T-cell (primary cell): ENCODE results near the gene KIZ. TPM values are rescaled to one million over a fixed set of nuclear protein-coding genes. Genes with fewer than 3 reads are reported as not detected.
"Not testable (repeated sequence)": the region's sequence is repeated elsewhere in the genome, so short reads cannot be mapped to it uniquely, and the experiment has no call there.

Experiments
- ATAC-seq, 4 experiments: fragments of 200-7000 bp in 3 of 4; fragments of 150-1000 bp in 1 of 4; cut with Tn5 transposase; replicated peaks in 1 of 4; 1 replicate in 3 of 4; 2 replicates in 1 of 4; pipeline ENCODE4 v1.10.0; 2021; ENCODE audit warnings: moderate library complexity in 3 of 4, mild to moderate bottlenecking in 2 of 4, moderate number of reproducible peaks in 1 of 4
- CTCF ChIA-PET, 2 donors: fragments of 300-600 bp; sonication (Branson Sonifier 250); formaldehyde crosslinking; loops; one replicate each; lab custom pipeline; 2022; ENCODE audit warnings: antibody characterized with exemption in 2 of 2; lab: Charles Lee
- POLR2A ChIA-PET, 2 donors: fragments of 300-600 bp; sonication (Branson Sonifier 250); formaldehyde crosslinking; loops; one replicate each; lab custom pipeline; 2022; ENCODE audit warnings: antibody characterized with exemption in 2 of 2; lab: Charles Lee
- DNase-seq, 35 experiments: peaks; one replicate each; pipeline versions ENCODE4 v3.0.0 to v3.0.0-alpha.2; 2013 to 2023
- H3K27ac ChIP-seq: one replicate; pipeline ENCODE4 v1.5.1; 2013; ENCODE audit warnings: low read length
- H3K27me3 ChIP-seq, 2 experiments: replicated peaks in 1 of 2; 1 replicate in 1 of 2; 2 replicates in 1 of 2; pipeline versions ENCODE4 v1.6.1 to v1.7.0; 2013; ENCODE audit warnings: low read length in 1 of 2, mixed read lengths in 1 of 2; ENCODE audit not compliant: control insufficient read depth in 2 of 2, insufficient read depth in 2 of 2; ENCODE audit errors: extremely low read depth in 1 of 2
- H3K36me3 ChIP-seq, 2 donors: 1 replicate in 1 of 2; 2 replicates in 1 of 2; pipeline versions ENCODE4 v1.6.1 to v1.7.0; 2013; ENCODE audit warnings: low read length in 1 of 2; ENCODE audit not compliant: control insufficient read depth in 2 of 2, insufficient read depth in 1 of 2; ENCODE audit errors: extremely low read depth in 1 of 2
- H3K4me1 ChIP-seq, 2 experiments: 1 replicate in 1 of 2; 2 replicates in 1 of 2; pipeline versions ENCODE4 v1.6.1 to v1.7.0; 2013; ENCODE audit warnings: low read length in 2 of 2, mixed read lengths in 1 of 2; ENCODE audit not compliant: insufficient read depth in 2 of 2, control insufficient read depth in 1 of 2; ENCODE audit errors: extremely low read depth in 1 of 2
- H3K4me3 ChIP-seq, 2 donors: 1 replicate in 1 of 2; 2 replicates in 1 of 2; pipeline versions ENCODE4 v1.5.1 to v1.7.0; 2013; ENCODE audit warnings: mild to moderate bottlenecking in 2 of 2, low read length in 1 of 2, moderate library complexity in 1 of 2; ENCODE audit not compliant: control insufficient read depth in 1 of 2; ENCODE audit errors: extremely low read depth in 1 of 2
- H3K9me3 ChIP-seq: 2 replicates; pipeline ENCODE4 v1.7.0; 2013
- H3K27ac Mint-ChIP-seq, 2 donors: one replicate each; pipeline ENCODE4 v1.8.0; 2020 to 2021; ENCODE audit warnings: mild to moderate bottlenecking in 2 of 2, mixed read lengths in 2 of 2
- H3K27me3 Mint-ChIP-seq, 2 donors: one replicate each; pipeline ENCODE4 v1.8.0; 2021 to 2022; ENCODE audit warnings: mixed read lengths in 2 of 2
- H3K36me3 Mint-ChIP-seq: one replicate; pipeline ENCODE4 v1.8.0; 2021; ENCODE audit warnings: mixed read lengths
- H3K4me1 Mint-ChIP-seq, 3 donors: one replicate each; pipeline ENCODE4 v1.8.0; 2020 to 2022; ENCODE audit warnings: mixed read lengths in 3 of 3, mild to moderate bottlenecking in 1 of 3
- H3K4me3 Mint-ChIP-seq, 3 donors: one replicate each; pipeline ENCODE4 v1.8.0; 2020 to 2022; ENCODE audit warnings: mild to moderate bottlenecking in 3 of 3, mixed read lengths in 3 of 3, moderate library complexity in 3 of 3
- H3K9me3 Mint-ChIP-seq, 3 donors: one replicate each; pipeline ENCODE4 v1.8.0; 2020 to 2022; ENCODE audit warnings: mixed read lengths in 3 of 3
- WGBS: methylation state at CpG from one replicate; pipeline ENCODE4 v1.1.5; 2013; ENCODE audit warnings: missing lambda C conversion rate; ENCODE audit not compliant: insufficient coverage; 5-methylcytosine and 5-hydroxymethylcytosine counted together
- total RNA-seq, 35 experiments: library from RNA in 6 of 35; stranded (reverse) in 6 of 35; fragments of 120-200 nt in 1 of 35; gene quantifications; one replicate each; pipeline versions ENCODE4 v1.2.1 to v1.2.4 and lab custom pipeline; 2013 to 2026

KIZ gene
- total RNA-seq, 5 donors from 2014 or later (not counting 1 experiment from before 2014, with no cell fraction given) = 30.1 to 44.0 (median 41.2) TPM

GRCh38 chr20:21241406-21241805, 115.5 kb downstream of the KIZ start:
- ChIA-PET POLR2A (no interaction called here), CTCF (no interaction called here)
- Histone ChIP-seq H3K36me3 (peaks cover 6 to 24% of the 10 kb centered on the region in 2 donors), H3K27me3 (no peaks in the 10 kb centered on the region), H3K4me3 (no peak overlapping the region), H3K9me3 (no peaks in the 10 kb centered on the region), H3K27ac (no peak overlapping the region), H3K4me1 (no peaks in the 10 kb centered on the region)
- 82% methylated on average over 5 of the region's 7 CpGs for WGBS
- Mint-ChIP-seq H3K9me3 (no peaks in the 10 kb centered on the region), H3K4me3 (no peak overlapping the region), H3K27me3 (no peaks in the 10 kb centered on the region), H3K27ac (no peak overlapping the region), H3K36me3 (peaks cover 65% of the 10 kb centered on the region), H3K4me1 (no peaks in the 10 kb centered on the region)
- ATAC-seq (no peak), DNase-seq (no peak)

DNA sequence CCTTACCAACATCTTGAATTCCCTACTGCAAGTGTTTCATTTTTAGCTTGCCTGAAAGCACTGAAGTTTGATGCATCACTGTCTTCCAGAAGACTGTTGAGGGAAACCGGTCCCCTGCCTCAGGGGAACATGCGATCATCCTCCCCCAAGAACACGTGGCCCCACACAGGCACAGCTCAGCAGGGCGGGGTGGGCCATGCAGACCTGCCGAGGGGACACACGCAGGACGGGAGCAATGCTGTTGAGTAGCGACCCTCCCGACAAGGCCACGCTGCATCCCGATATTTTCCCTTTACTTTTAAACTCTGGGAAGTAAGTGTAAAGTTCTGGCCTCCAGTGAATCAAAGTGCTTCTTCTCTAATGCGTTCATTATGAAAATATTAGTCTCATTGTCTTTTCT, 117.9 kb downstream of the KIZ start:
- H3K27me3 ChIP-seq = no peaks in the 10 kb centered on the region
- Mint-ChIP-seq H3K27ac (no peak overlapping the region), H3K9me3 (no peaks in the 10 kb centered on the region), H3K36me3 (peaks cover 60% of the 10 kb centered on the region), H3K4me1 (no peaks in the 10 kb centered on the region), H3K27me3 (no peaks in the 10 kb centered on the region), H3K4me3 (no peak overlapping the region)
- H3K9me3 ChIP-seq = no peaks in the 10 kb centered on the region
- 100% methylated on average over 3 of the region's 12 CpGs for WGBS
- H3K27ac ChIP-seq = no peak overlapping the region
- H3K4me1 ChIP-seq = no peaks in the 10 kb centered on the region
- peaks cover 0 to 15% of the 10 kb centered on the region in 2 donors for H3K36me3 ChIP-seq
- ATAC-seq (no peak), DNase-seq (no peak)
- H3K4me3 ChIP-seq = no peak overlapping the region
- ChIA-PET POLR2A (no interaction called here), CTCF (no interaction called here)

GRCh38 chr20:21244808-21245207, 118.9 kb downstream of the KIZ start:
- H3K27me3 Mint-ChIP-seq = no peaks in the 10 kb centered on the region
- no peaks in the 10 kb centered on the region for H3K9me3 Mint-ChIP-seq
- H3K4me3 Mint-ChIP-seq = no peak overlapping the region
- no peaks in the 10 kb centered on the region for H3K4me1 Mint-ChIP-seq
- Histone ChIP-seq H3K4me1 (no peaks in the 10 kb centered on the region), H3K27me3 (no peaks in the 10 kb centered on the region), H3K36me3 (peaks cover 0 to 8% of the 10 kb centered on the region in 2 donors), H3K4me3 (no peak overlapping the region), H3K9me3 (no peaks in the 10 kb centered on the region), H3K27ac (no peak overlapping the region)
- DNase-seq = no peak
- ChIA-PET POLR2A (no interaction called here), CTCF (interaction anchor here (0.6 to 1.2 kb wide), 2 partner anchors 78 to 259 kb away, joined by 3 read pairs; no protein-coding TSS in a partner anchor)
- H3K27ac Mint-ChIP-seq = no peak overlapping the region
- peaks cover 50% of the 10 kb centered on the region for H3K36me3 Mint-ChIP-seq
- no CpG with 5 or more reads among the region's 3 CpGs for WGBS
- no peak for ATAC-seq

- H3K4me1 Mint-ChIP-seq = no peaks in the 10 kb centered on the region
- H3K4me3 Mint-ChIP-seq = no peak overlapping the region
- no peaks in the 10 kb centered on the region for H3K27me3 ChIP-seq
- ATAC-seq = no peak
- POLR2A ChIA-PET = no interaction called here
- no peaks in the 10 kb centered on the region for H3K9me3 Mint-ChIP-seq
- no peaks in the 10 kb centered on the region for H3K4me1 ChIP-seq
- H3K4me3 ChIP-seq = no peak overlapping the region
- no peak overlapping the region for H3K27ac ChIP-seq
- H3K9me3 ChIP-seq = no peaks in the 10 kb centered on the region
- H3K36me3 ChIP-seq = peaks cover 0 to 7% of the 10 kb centered on the region in 2 donors
- H3K27ac Mint-ChIP-seq = no peak overlapping the region
- H3K27me3 Mint-ChIP-seq = no peaks in the 10 kb centered on the region
- peaks cover 47% of the 10 kb centered on the region for H3K36me3 Mint-ChIP-seq
- no peak for DNase-seq
- CTCF ChIA-PET = no interaction called here
- WGBS = no CpG with 5 or more reads among the region's 3 CpGs
Measured at GRCh38 chr20:21246161-21246560, 120.3 kb downstream of the KIZ start.

GRCh38 chr20:21247603-21248095, 121.8 kb downstream of the KIZ start:
- CTCF ChIA-PET = interaction anchor here (0.6 to 0.7 kb wide), 2 partner anchors 259 to 316 kb away, joined by 3 to 7 read pairs; no protein-coding TSS in a partner anchor
- H3K27ac ChIP-seq, POLR2A ChIA-PET: not testable (repeated sequence)

GRCh38 chr20:21251278-21251677, 125.4 kb downstream of the KIZ start:
- Histone ChIP-seq H3K4me1 (no peaks in the 10 kb centered on the region), H3K27ac (no peak overlapping the region), H3K9me3 (no peaks in the 10 kb centered on the region), H3K27me3 (no peaks in the 10 kb centered on the region), H3K36me3 (no peaks in the 10 kb centered on the region), H3K4me3 (no peak overlapping the region)
- ATAC-seq (no peak), DNase-seq (no peak)
- ChIA-PET POLR2A (interaction anchor here in 1 of 2 donors (0.6 kb wide), 1 partner anchor 578 kb away, joined by 9 read pairs; no protein-coding TSS in a partner anchor), CTCF (interaction anchor here (0.8 to 1.2 kb wide), 2 partner anchors 18 to 245 kb away, joined by 3 to 6 read pairs; no protein-coding TSS in a partner anchor)
- Mint-ChIP-seq H3K4me1 (no peaks in the 10 kb centered on the region), H3K27ac (no peak overlapping the region), H3K9me3 (no peaks in the 10 kb centered on the region), H3K27me3 (peaks cover 0 to 2% of the 10 kb centered on the region in 2 donors), H3K4me3 (no peak overlapping the region), H3K36me3 (peaks cover 8% of the 10 kb centered on the region)
- 46% methylated on average over 3 of the region's 6 CpGs for WGBS

More at GRCh38 chr20:21247603-21248095, 121.8 kb downstream of the KIZ start:
- H3K27me3 Mint-ChIP-seq, DNase-seq, H3K27ac Mint-ChIP-seq, H3K27me3 ChIP-seq, H3K4me1 Mint-ChIP-seq, H3K4me3 Mint-ChIP-seq, H3K9me3 Mint-ChIP-seq, H3K4me1 ChIP-seq, H3K9me3 ChIP-seq, H3K36me3 ChIP-seq, ATAC-seq, H3K4me3 ChIP-seq: not testable (repeated sequence)
- WGBS = 72% methylated on average over 7 of the region's 8 CpGs
- peaks cover 42% of the 10 kb centered on the region for H3K36me3 Mint-ChIP-seq
